ENCODE measurements around the gene GPC6.

GRCh38 chr13:93561576-93562225 lies 335.1 kb downstream of the GPC6 start:
- TF ChIP-seq, protein P1, sequence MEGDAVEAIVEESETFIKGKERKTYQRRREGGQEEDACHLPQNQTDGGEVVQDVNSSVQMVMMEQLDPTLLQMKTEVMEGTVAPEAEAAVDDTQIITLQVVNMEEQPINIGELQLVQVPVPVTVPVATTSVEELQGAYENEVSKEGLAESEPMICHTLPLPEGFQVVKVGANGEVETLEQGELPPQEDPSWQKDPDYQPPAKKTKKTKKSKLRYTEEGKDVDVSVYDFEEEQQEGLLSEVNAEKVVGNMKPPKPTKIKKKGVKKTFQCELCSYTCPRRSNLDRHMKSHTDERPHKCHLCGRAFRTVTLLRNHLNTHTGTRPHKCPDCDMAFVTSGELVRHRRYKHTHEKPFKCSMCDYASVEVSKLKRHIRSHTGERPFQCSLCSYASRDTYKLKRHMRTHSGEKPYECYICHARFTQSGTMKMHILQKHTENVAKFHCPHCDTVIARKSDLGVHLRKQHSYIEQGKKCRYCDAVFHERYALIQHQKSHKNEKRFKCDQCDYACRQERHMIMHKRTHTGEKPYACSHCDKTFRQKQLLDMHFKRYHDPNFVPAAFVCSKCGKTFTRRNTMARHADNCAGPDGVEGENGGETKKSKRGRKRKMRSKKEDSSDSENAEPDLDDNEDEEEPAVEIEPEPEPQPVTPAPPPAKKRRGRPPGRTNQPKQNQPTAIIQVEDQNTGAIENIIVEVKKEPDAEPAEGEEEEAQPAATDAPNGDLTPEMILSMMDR (IDR thresholded peaks at IDR 0.05 in 8 of 11, conservative IDR thresholded peaks at IDR 0.05 in 3 of 11), result no peak
- TF ChIP-seq POLR2AphosphoS5 (IDR thresholded peaks at IDR 0.05), result no peak
